MM.1S (cell line): Measurements from ENCODE around the gene HRAS.

ENCODE experiments used
- EZH2 ChIP-seq: fragments of 300-600 bp; sonication (generic); optimal IDR thresholded peaks from 2 replicates; pipeline ENCODE3; 2017; ENCODE audit warnings: low read depth, mild to moderate bottlenecking, antibody characterized with exemption, low read length, mixed read lengths
- EZH2phosphoT487 ChIP-seq: fragments of 300-600 bp; sonication (generic); IDR thresholded peaks from 2 replicates; pipeline ENCODE4 v1.6.1; 2018; ENCODE audit warnings: antibody characterized with exemption, low read length
- TF ChIP-seq, protein P1 (sequence below): fragments of 300-600 bp; sonication (generic); IDR thresholded peaks from 2 replicates; pipeline ENCODE4 v1.5.1; 2016; ENCODE audit warnings: antibody characterized with exemption, low read length, mixed read lengths

DNA sequence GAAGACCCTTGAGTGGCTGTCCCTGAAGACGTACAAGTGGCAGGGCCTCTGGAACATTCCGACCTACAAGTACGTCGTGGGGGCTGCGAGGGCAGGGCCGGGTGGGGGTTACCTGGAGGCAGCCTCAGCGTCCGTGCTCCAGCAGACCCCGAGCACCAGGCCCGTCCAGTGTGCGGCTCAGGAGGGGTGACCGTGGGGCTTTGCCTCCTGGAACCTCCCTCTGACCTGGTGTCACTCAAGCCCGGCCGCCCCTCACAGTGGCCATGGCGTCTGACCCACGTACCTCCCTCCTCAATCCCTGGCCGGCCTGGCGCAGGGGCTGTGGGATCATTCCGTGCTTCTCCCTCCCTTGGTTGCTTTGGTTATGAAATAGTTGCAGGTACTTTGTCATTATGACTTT, 46.8 kb downstream of the HRAS start:
- TF ChIP-seq, protein P1, sequence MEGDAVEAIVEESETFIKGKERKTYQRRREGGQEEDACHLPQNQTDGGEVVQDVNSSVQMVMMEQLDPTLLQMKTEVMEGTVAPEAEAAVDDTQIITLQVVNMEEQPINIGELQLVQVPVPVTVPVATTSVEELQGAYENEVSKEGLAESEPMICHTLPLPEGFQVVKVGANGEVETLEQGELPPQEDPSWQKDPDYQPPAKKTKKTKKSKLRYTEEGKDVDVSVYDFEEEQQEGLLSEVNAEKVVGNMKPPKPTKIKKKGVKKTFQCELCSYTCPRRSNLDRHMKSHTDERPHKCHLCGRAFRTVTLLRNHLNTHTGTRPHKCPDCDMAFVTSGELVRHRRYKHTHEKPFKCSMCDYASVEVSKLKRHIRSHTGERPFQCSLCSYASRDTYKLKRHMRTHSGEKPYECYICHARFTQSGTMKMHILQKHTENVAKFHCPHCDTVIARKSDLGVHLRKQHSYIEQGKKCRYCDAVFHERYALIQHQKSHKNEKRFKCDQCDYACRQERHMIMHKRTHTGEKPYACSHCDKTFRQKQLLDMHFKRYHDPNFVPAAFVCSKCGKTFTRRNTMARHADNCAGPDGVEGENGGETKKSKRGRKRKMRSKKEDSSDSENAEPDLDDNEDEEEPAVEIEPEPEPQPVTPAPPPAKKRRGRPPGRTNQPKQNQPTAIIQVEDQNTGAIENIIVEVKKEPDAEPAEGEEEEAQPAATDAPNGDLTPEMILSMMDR, result no peak
- TF ChIP-seq EZH2, result no peak
- TF ChIP-seq EZH2phosphoT487, result no peak
